ENCODE measurements around the gene BTBD2. TPM values are rescaled to one million over a fixed set of nuclear protein-coding genes. Genes with fewer than 3 reads are reported as not detected.

BTBD2 gene
- total RNA-seq, 1 donor from 2014 or later, result 81.5 TPM

GRCh38 chr19:1968279-1969175, 47.0 kb downstream of the BTBD2 start:
- Histone ChIP-seq H3K27me3 (no peaks in the 10 kb centered on the region), H3K4me3 (no peak overlapping the region), H3K36me3 (peaks cover 0 to 3% of the 10 kb centered on the region in 2 donors), H3K27ac (no peak overlapping the region), H3K9me3 (no peaks in the 10 kb centered on the region), H3K4me1 (no peaks in the 10 kb centered on the region)
- TF ChIP-seq CTCF (IDR thresholded peaks at IDR 0.05), result no peak
- no peak for TF ChIP-seq POLR2A (IDR thresholded peaks at IDR 0.05)
- no peak for TF ChIP-seq POLR2AphosphoS5 (IDR thresholded peaks at IDR 0.05; ENCODE audit: insufficient read depth in 1 of 2, low read depth in 1 of 2)
- DNase-seq (ENCODE audit: extremely low spot score in 2 of 2), result no peak
- intact Hi-C loops (cut with DNase I), result no loop called here

- H3K4me3 ChIP-seq, result no peak overlapping the region
- H3K4me1 ChIP-seq, result no peaks in the 10 kb centered on the region
- no peak for DNase-seq (ENCODE audit: extremely low spot score in 2 of 2)
- no peak for TF ChIP-seq POLR2A (IDR thresholded peaks at IDR 0.05)
- no peak for TF ChIP-seq CTCF (IDR thresholded peaks at IDR 0.05)
- TF ChIP-seq POLR2AphosphoS5 (IDR thresholded peaks at IDR 0.05; ENCODE audit: insufficient read depth in 1 of 2, low read depth in 1 of 2), result no peak
- H3K9me3 ChIP-seq, result no peaks in the 10 kb centered on the region
- peaks cover 0 to 3% of the 10 kb centered on the region in 2 donors for H3K36me3 ChIP-seq
- no peaks in the 10 kb centered on the region for H3K27me3 ChIP-seq
- H3K27ac ChIP-seq, result no peak overlapping the region
- intact Hi-C loops (cut with DNase I), result no loop called here
Measured at GRCh38 chr19:1967087-1967608, 48.4 kb downstream of the BTBD2 start.

GRCh38 chr19:1962674-1963073, 52.8 kb downstream of the BTBD2 start:
- no peak for DNase-seq (ENCODE audit: extremely low spot score in 2 of 2)
- no peaks in the 10 kb centered on the region for H3K36me3 ChIP-seq
- no peak overlapping the region for H3K27ac ChIP-seq
- no peaks in the 10 kb centered on the region for H3K27me3 ChIP-seq
- no peaks in the 10 kb centered on the region for H3K9me3 ChIP-seq
- H3K4me1 ChIP-seq, result peaks cover 10% of the 10 kb centered on the region
- TF ChIP-seq POLR2A (IDR thresholded peaks at IDR 0.05) (no peak), CTCF (IDR thresholded peaks at IDR 0.05) (no peak), POLR2AphosphoS5 (IDR thresholded peaks at IDR 0.05; ENCODE audit: insufficient read depth in 1 of 2, low read depth in 1 of 2) (no peak)
- H3K4me3 ChIP-seq, result no peak overlapping the region
- intact Hi-C loops (cut with DNase I), result no loop called here

GRCh38 chr19:1961000-1961883, 54.3 kb downstream of the BTBD2 start:
- TF ChIP-seq CTCF (IDR thresholded peaks at IDR 0.05), result no peak
- Histone ChIP-seq H3K27me3 (no peaks in the 10 kb centered on the region), H3K36me3 (no peaks in the 10 kb centered on the region), H3K27ac (no peak overlapping the region), H3K4me1 (peaks cover 10% of the 10 kb centered on the region), H3K9me3 (no peaks in the 10 kb centered on the region), H3K4me3 (no peak overlapping the region)
- DNase-seq (ENCODE audit: extremely low spot score in 2 of 2), result no peak
- intact Hi-C loops (cut with DNase I), result no loop called here

Measured in vagina (tissue), 2 donors.